Prostate gland (tissue), 2 donors: ENCODE measurements around the gene ABCC9. TPM values are rescaled to one million over a fixed set of nuclear protein-coding genes. Genes with fewer than 3 reads are reported as not detected.

ENCODE experiments used
- DNase-seq: peaks from one replicate; pipeline ENCODE4 v3.0.0-alpha.2; 2019; ENCODE audit warnings: low spot score
- H3K27ac ChIP-seq, 2 donors: fragments of 200-600 bp; sonication (generic); 2 replicates each; pipeline ENCODE4 v1.5.1; 2017 to 2019
- H3K27me3 ChIP-seq: fragments of 200-600 bp; sonication (generic); replicated peaks from 2 replicates; pipeline ENCODE4 v1.5.1; 2019; ENCODE audit not compliant: insufficient read depth
- H3K36me3 ChIP-seq, 2 donors: fragments of 200-600 bp; sonication (generic); 1 replicate in 1 of 2; 2 replicates in 1 of 2; pipeline versions ENCODE4 v1.5.1 to v1.8.1; 2017 to 2019
- H3K4me1 ChIP-seq: fragments of 200-600 bp; sonication (generic); replicated peaks from 2 replicates; pipeline ENCODE4 v1.5.1; 2019
- H3K4me3 ChIP-seq, 2 donors: fragments of 200-600 bp; sonication (generic); 2 replicates each; pipeline ENCODE4 v1.5.1; 2017 to 2019
- H3K9me3 ChIP-seq: fragments of 200-600 bp; sonication (generic); 2 replicates; pipeline ENCODE4 v1.5.1; 2017
- POLR2A ChIP-seq: fragments of 450-650 bp; IDR thresholded peaks from one replicate; pipeline ENCODE4 v1.6.1; 2016; ENCODE audit warnings: antibody characterized with exemption, mild to moderate bottlenecking
- POLR2AphosphoS5 ChIP-seq: sonication (generic); formaldehyde crosslinking; IDR thresholded peaks from one replicate; pipeline ENCODE4 v1.6.1; 2017; ENCODE audit warnings: antibody characterized with exemption
- WGBS: methylation state at CpG from one replicate; pipeline ENCODE4 v1.1.5; 2018; 5-methylcytosine and 5-hydroxymethylcytosine counted together
- intact Hi-C: fragments of 100-400 bp; cut with DNase I; formaldehyde crosslinking; loops from one replicate; pipeline ENCODE4 v1.14.2; 2022
- total RNA-seq, 2 donors: library from RNA; depleted of rRNA; stranded (reverse); fragments of >200 nt; gene quantifications; one replicate each; pipeline ENCODE4 v1.1.0, GENCODE V29; 2016
- TF ChIP-seq, protein P1 (sequence below), 4 experiments: fragments of 200-600 bp in 2 of 4; fragments of 450-650 bp in 2 of 4; sonication (generic) in 2 of 4; IDR thresholded peaks; 1 replicate in 3 of 4; 2 replicates in 1 of 4; pipeline ENCODE4 v1.5.1; 2016 to 2019; ENCODE audit warnings: antibody characterized with exemption in 4 of 4, mild to moderate bottlenecking in 2 of 4, moderate library complexity in 2 of 4

ABCC9 gene
- total RNA-seq, 2 donors from 2014 or later: 6.1 to 10.5 TPM

DNA sequence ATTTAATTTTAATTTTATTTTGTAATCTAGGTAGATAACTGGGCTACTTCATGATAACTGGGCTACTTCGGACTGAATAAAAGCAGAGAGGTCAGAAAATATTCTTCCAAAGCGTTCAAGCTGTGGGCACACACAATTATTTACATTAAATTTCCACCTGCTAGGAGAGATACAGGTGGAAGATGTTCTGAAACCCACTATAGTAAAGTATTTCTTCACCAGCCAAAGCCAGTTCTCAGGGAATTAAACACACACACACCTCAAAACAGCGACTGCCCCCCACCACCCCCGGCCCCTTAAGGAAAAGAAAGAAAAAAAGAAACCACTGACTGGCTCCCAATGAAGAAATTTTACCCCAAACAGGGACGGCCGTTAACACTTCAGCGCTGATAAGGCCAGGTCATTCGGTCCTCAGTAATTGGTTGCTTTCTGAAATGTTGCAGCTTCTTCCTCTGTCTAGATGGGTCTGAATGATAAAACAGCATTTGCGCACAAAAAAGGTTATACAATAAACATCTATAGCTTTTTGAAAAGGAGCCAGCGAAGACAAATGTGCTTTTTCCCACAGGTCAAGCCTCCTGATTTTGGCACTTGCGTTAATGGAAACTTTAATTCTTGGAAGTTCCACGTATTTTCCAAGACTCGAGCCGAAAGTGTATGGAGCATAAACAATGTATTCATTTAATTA lies 165.9 kb downstream of the ABCC9 start:
- no peaks in the 10 kb centered on the region for H3K27me3 ChIP-seq
- no peaks in the 10 kb centered on the region for H3K9me3 ChIP-seq
- peak overlapping the region; percentile 42 to 45 for H3K4me3 ChIP-seq
- no peaks in the 10 kb centered on the region for H3K4me1 ChIP-seq
- H3K27ac ChIP-seq: peak overlapping the region; percentile 51 to 76
- intact Hi-C loops: loop anchor here (2.0 kb wide), 1 partner anchor 166 kb away; the partner anchor contains the start of gene ABCC9
- 26% methylated on average over 14 of the region's 14 CpGs for WGBS
- no peaks in the 10 kb centered on the region for H3K36me3 ChIP-seq
- DNase-seq: no peak
- no peak for TF ChIP-seq POLR2A

DNA sequence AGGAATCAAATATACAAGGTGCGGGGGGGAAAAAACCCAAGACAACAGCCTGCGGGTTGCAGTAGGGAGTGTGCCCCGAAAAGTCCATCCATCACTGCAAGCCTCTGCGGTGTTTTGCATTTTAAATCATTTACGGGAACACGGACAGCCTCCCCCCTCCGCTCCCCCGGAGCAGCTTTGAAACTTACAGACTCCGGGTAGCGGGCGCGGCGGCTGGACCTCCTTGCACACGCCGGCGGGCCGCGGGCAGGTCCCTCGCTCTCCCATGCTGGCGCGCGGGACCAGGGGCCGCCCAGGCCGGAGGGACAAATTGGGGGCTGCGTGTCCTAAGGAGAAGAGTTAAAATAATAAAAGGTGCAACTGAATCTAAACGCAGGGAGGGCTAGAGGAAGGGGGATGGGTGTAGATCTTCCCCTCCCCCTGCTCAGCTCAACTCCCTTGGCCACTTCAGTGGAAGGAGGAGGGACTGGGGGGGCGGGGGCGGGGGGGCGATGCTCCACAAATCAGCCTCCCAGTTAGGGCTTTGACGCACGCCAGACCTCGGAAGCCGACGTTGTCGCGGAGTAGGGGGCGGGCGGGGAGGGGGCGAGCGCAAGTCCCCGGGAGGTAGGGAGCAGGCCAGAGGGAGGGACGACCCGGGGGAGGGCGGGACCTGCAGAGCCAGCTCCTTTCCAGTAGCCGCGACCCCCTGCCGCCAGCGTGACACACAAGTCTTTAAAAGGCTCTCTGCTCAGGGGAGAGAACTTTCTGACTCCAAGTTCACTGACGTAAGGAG lies 166.7 kb downstream of the ABCC9 start, which contains the start of gene KCNJ8:
KCNJ8 (minus strand) TSS at position 349 of the 775 bp plus-strand sequence. CDS start 1,090 bp downstream, outside the sequence.
- 2% methylated on average over 46 of the region's 49 CpGs for WGBS
- Histone ChIP-seq H3K36me3 (no peaks in the 10 kb centered on the region), H3K27ac (peak within 1 kb of the TSS; percentile 51 to 76), H3K9me3 (no peaks in the 10 kb centered on the region), H3K4me3 (peak within 1 kb of the TSS; percentile 42 to 45), H3K4me1 (no peaks in the 10 kb centered on the region), H3K27me3 (no peaks in the 10 kb centered on the region)
- intact Hi-C loops: loop anchor here (2.0 kb wide), 1 partner anchor 166 kb away; the partner anchor contains the start of gene ABCC9
- TF ChIP-seq POLR2AphosphoS5 (no peak), POLR2A (no peak)
- TF ChIP-seq, protein P1, sequence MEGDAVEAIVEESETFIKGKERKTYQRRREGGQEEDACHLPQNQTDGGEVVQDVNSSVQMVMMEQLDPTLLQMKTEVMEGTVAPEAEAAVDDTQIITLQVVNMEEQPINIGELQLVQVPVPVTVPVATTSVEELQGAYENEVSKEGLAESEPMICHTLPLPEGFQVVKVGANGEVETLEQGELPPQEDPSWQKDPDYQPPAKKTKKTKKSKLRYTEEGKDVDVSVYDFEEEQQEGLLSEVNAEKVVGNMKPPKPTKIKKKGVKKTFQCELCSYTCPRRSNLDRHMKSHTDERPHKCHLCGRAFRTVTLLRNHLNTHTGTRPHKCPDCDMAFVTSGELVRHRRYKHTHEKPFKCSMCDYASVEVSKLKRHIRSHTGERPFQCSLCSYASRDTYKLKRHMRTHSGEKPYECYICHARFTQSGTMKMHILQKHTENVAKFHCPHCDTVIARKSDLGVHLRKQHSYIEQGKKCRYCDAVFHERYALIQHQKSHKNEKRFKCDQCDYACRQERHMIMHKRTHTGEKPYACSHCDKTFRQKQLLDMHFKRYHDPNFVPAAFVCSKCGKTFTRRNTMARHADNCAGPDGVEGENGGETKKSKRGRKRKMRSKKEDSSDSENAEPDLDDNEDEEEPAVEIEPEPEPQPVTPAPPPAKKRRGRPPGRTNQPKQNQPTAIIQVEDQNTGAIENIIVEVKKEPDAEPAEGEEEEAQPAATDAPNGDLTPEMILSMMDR (IDR thresholded peaks at IDR 0.05): no peak
- peak; percentile 14 for DNase-seq

GRCh38 chr12:21773806-21774205 lies 167.4 kb downstream of the ABCC9 start:
- Histone ChIP-seq H3K27ac (peak overlapping the region; percentile 51 to 76), H3K4me1 (no peaks in the 10 kb centered on the region), H3K4me3 (peak overlapping the region; percentile 42 to 45), H3K27me3 (no peaks in the 10 kb centered on the region), H3K36me3 (no peaks in the 10 kb centered on the region), H3K9me3 (no peaks in the 10 kb centered on the region)
- intact Hi-C loops: loop anchor here (2.0 kb wide), 1 partner anchor 167 kb away; the partner anchor contains the start of gene ABCC9
- TF ChIP-seq, protein P1 (IDR thresholded peaks at IDR 0.05): no peak
- TF ChIP-seq POLR2AphosphoS5: no peak
- no peak for TF ChIP-seq POLR2A
- WGBS: 39% methylated on average over 10 of the region's 10 CpGs
- DNase-seq: no peak

- H3K4me3 ChIP-seq: peak overlapping the region; percentile 42 to 45
- no peaks in the 10 kb centered on the region for H3K27me3 ChIP-seq
- H3K27ac ChIP-seq: peak overlapping the region; percentile 51 to 76
- intact Hi-C loops: no loop called here
- TF ChIP-seq, protein P1 (IDR thresholded peaks at IDR 0.05): peak in 1 of 4 experiments; percentile 21
- TF ChIP-seq POLR2A: no peak
- H3K9me3 ChIP-seq: no peaks in the 10 kb centered on the region
- H3K4me1 ChIP-seq: no peaks in the 10 kb centered on the region
- DNase-seq: no peak
- no peaks in the 10 kb centered on the region for H3K36me3 ChIP-seq
- WGBS: 36% methylated on average over 23 of the region's 23 CpGs
Measured at GRCh38 chr12:21773263-21773741, 167.9 kb downstream of the ABCC9 start.

GRCh38 chr12:21771311-21771710 lies 169.9 kb downstream of the ABCC9 start:
- Histone ChIP-seq H3K4me1 (no peaks in the 10 kb centered on the region), H3K4me3 (no peak overlapping the region), H3K9me3 (no peaks in the 10 kb centered on the region), H3K36me3 (no peaks in the 10 kb centered on the region), H3K27ac (no peak overlapping the region), H3K27me3 (no peaks in the 10 kb centered on the region)
- no peak for DNase-seq
- 61% methylated on average over 1 of the region's 1 CpG for WGBS
- TF ChIP-seq POLR2A (no peak), POLR2AphosphoS5 (no peak)
- TF ChIP-seq, protein P1 (IDR thresholded peaks at IDR 0.05): no peak
- intact Hi-C loops: no loop called here
